SK-N-SH (cell line): ENCODE data around the gene LRRC3C. TPM values are rescaled to one million over a fixed set of nuclear protein-coding genes. Genes with fewer than 3 reads are reported as not detected.
A peak's percentile ranks its signal among the peaks of the same experiment; 100 is the strongest.

ENCODE experiments used
- CTCF ChIA-PET: fragments of 300-600, 350-600 bp; formaldehyde crosslinking; extraction: SDS; loops from one replicate; lab custom pipeline; 2021; lab: Yijun Ruan, JAX
- POLR2A ChIA-PET: fragments of 350-600 bp; sonication (Branson Sonifier 250); formaldehyde crosslinking; extraction: SDS; loops from one replicate; lab custom pipeline; 2020; ENCODE audit warnings: antibody characterized with exemption, inconsistent platforms; lab: Yijun Ruan, JAX
- DNase-seq: peaks from one replicate; pipeline ENCODE4 v3.0.0; 2012
- H2AFZ ChIP-seq: fragments of 200-600 bp; sonication (generic); 2 replicates; pipeline ENCODE4 v1.8.1; 2016; ENCODE audit warnings: antibody characterized with exemption, mild to moderate bottlenecking, low read depth
- H3F3A ChIP-seq: fragments of 200-600 bp; sonication (generic); replicated peaks from 2 replicates; pipeline ENCODE3; 2016; ENCODE audit warnings: antibody characterized with exemption, mild to moderate bottlenecking; ENCODE audit not compliant: insufficient read depth
- H3K27ac ChIP-seq, 2 experiments: fragments of 200-500 bp in 1 of 2; fragments of 200-600 bp in 1 of 2; sonication (Bioruptor generic) in 1 of 2; sonication (generic), shearing (Covaris generic) in 1 of 2; 2 replicates each; pipeline versions ENCODE4 v1.5.1 to v1.6.1; 2014 to 2016; ENCODE audit warnings: low read depth in 2 of 2, inconsistent platforms in 1 of 2, low read length in 1 of 2, mild to moderate bottlenecking in 1 of 2, mixed read lengths in 1 of 2
- H3K27me3 ChIP-seq: fragments of 200-600 bp; sonication (generic), shearing (Covaris generic); 2 replicates; pipeline ENCODE4 v1.6.1; 2016; ENCODE audit warnings: mixed run types; ENCODE audit not compliant: insufficient read depth
- H3K36me3 ChIP-seq, 2 experiments: fragments of 200-500 bp in 1 of 2; fragments of 200-600 bp in 1 of 2; sonication (Bioruptor generic) in 1 of 2; sonication (generic) in 1 of 2; replicated peaks in 1 of 2; 2 replicates each; pipeline versions ENCODE3 to v1.5.1; 2014 to 2016; ENCODE audit warnings: low read length in 1 of 2, mild to moderate bottlenecking in 1 of 2; ENCODE audit not compliant: insufficient read depth in 2 of 2, control insufficient read depth in 1 of 2
- H3K4me1 ChIP-seq, 2 experiments: fragments of 200-500 bp in 1 of 2; fragments of 200-600 bp in 1 of 2; sonication (Bioruptor generic) in 1 of 2; sonication (generic), shearing (Covaris generic) in 1 of 2; 2 replicates each; pipeline versions ENCODE4 v1.5.1 to v1.6.1; 2014 to 2016; ENCODE audit warnings: low read depth in 1 of 2, low read length in 1 of 2, mixed run types in 1 of 2; ENCODE audit not compliant: insufficient read depth in 2 of 2, control insufficient read depth in 1 of 2
- H3K4me2 ChIP-seq: fragments of 200-600 bp; sonication (generic), shearing (Covaris generic); 2 replicates; pipeline ENCODE4 v1.6.1; 2017; ENCODE audit warnings: mixed run types
- H3K4me3 ChIP-seq, 2 experiments: fragments of 200-500 bp in 1 of 2; fragments of 200-600 bp in 1 of 2; sonication (Bioruptor generic) in 1 of 2; sonication (generic), shearing (Covaris generic) in 1 of 2; 2 replicates each; pipeline versions ENCODE4 v1.5.1 to v1.8.1; 2014 to 2016; ENCODE audit warnings: low read depth in 2 of 2, inconsistent platforms in 1 of 2, low read length in 1 of 2, mild to moderate bottlenecking in 1 of 2, mixed read lengths in 1 of 2, moderate library complexity in 1 of 2
- H3K79me2 ChIP-seq: fragments of 200-600 bp; sonication (generic); 2 replicates; pipeline ENCODE4 v1.8.1; 2017; ENCODE audit warnings: mild to moderate bottlenecking; ENCODE audit not compliant: insufficient read depth
- H3K9ac ChIP-seq: fragments of 200-600 bp; sonication (generic); 2 replicates; pipeline ENCODE4 v1.6.1; 2017; ENCODE audit warnings: mixed run types
- H3K9me2 ChIP-seq: fragments of 200-600 bp; sonication (generic); 2 replicates; pipeline ENCODE4 v1.6.1; 2017; ENCODE audit warnings: mixed run types
- H3K9me3 ChIP-seq: fragments of 200-600 bp; sonication (generic); 2 replicates; pipeline ENCODE4 v1.6.1; 2017; ENCODE audit warnings: mixed run types, mild to moderate bottlenecking, moderate library complexity
- H4K20me1 ChIP-seq: fragments of 200-600 bp; sonication (generic); 2 replicates; pipeline ENCODE4 v1.6.1; 2017; ENCODE audit warnings: mild to moderate bottlenecking, mixed run types; ENCODE audit not compliant: insufficient read depth
- ELF1 ChIP-seq: IDR thresholded peaks from 2 replicates; pipeline ENCODE4 v1.4.0; 2012
- EP300 ChIP-seq, 2 experiments: IDR thresholded peaks; 2 replicates each; pipeline versions ENCODE4 v1.4.0 to v1.6.1; 2012; ENCODE audit warnings: borderline replicate concordance in 1 of 2, low read depth in 1 of 2, low read length in 1 of 2
- FOSL2 ChIP-seq: IDR thresholded peaks from 2 replicates; pipeline ENCODE4 v1.4.0; 2012; ENCODE audit warnings: low read depth, mild to moderate bottlenecking, moderate library complexity, borderline replicate concordance
- FOXJ3 ChIP-seq: sonication (generic); formaldehyde crosslinking; IDR thresholded peaks from 2 replicates; pipeline ENCODE4 v1.5.1; 2020; ENCODE audit warnings: mild to moderate bottlenecking, missing genetic modification reagents
- FOXM1 ChIP-seq: IDR thresholded peaks from 2 replicates; pipeline ENCODE4 v1.4.0; 2012; ENCODE audit warnings: low read depth, mild to moderate bottlenecking
- JUND ChIP-seq: IDR thresholded peaks from 2 replicates; pipeline ENCODE4 v1.4.0; 2012
- NFIC ChIP-seq: IDR thresholded peaks from 2 replicates; pipeline ENCODE4 v1.4.0; 2012; ENCODE audit warnings: borderline replicate concordance
- RXRA ChIP-seq: IDR thresholded peaks from 2 replicates; pipeline ENCODE4 v1.4.0; 2012; ENCODE audit warnings: low read depth, mild to moderate bottlenecking, borderline replicate concordance
- SMC3 ChIP-seq: IDR thresholded peaks from 2 replicates; pipeline ENCODE4 v1.6.1; 2012; ENCODE audit warnings: low read depth, low read length, improper control_type of control experiment
- WGBS: methylation state at CpG from one replicate; pipeline ENCODE4 v1.1.6; 2017; ENCODE audit warnings: low lambda C conversion rate; 5-methylcytosine and 5-hydroxymethylcytosine counted together
- polyA plus RNA-seq, 3 experiments: library from polyadenylated mRNA; depleted of rRNA; stranded (reverse); fragments of >200 nt; gene quantifications; 2 replicates each; pipeline ENCODE4 v1.2.3, GENCODE V29; 2012
- TF ChIP-seq, protein P1 (sequence below): IDR thresholded peaks from 2 replicates; pipeline ENCODE4 v1.6.1; 2012; ENCODE audit warnings: mild to moderate bottlenecking, low read depth, low read length, moderate library complexity
- TF ChIP-seq, protein P2 (sequence below): IDR thresholded peaks from 2 replicates; pipeline ENCODE4 v1.4.0; 2012; ENCODE audit warnings: low read depth, borderline replicate concordance
- TF ChIP-seq, protein P3 (sequence below): IDR thresholded peaks from 2 replicates; pipeline ENCODE4 v1.4.0; 2012; ENCODE audit warnings: low read depth, borderline replicate concordance

LRRC3C gene
- polyA plus RNA-seq, 1 of the 3 experiments (the other 2 are of a cell fraction): not detected

DNA sequence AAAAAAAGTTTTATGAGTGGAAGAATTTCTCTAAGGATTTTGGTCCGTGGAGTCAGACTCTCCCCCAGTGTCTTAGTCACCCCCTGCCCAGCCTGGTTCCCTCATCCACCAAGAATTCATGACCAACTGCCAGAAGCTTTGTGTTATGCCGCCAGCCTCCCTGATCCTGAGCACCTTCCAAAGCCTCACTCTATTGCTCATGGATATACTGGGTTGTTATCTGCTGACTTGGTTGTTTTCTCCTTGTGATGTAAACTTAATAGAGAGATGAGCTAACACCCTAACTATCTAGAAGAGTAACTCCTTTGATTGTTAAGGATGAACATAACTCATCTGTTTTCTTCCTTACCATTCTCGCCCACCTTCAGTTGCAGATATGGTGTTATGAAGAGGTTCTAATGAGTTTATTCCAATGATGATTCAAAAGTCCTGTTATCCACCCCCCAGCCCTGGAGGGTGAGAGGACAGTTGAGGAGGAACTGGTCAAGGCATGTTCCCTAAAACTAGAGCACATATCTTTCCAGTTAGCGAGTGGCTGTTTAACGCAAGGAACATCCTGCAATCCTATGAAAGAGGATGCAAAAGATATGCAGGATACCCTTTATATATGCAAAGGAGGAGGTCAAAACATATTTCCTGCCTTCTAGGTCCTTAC, 51.6 kb downstream of the LRRC3C start:
- no peak overlapping the region for H3K9ac ChIP-seq
- 58% methylated on average over 5 of the region's 5 CpGs for WGBS
- H3K4me3 ChIP-seq: no peak overlapping the region
- no peaks in the 10 kb centered on the region for H3K27me3 ChIP-seq
- H3K27ac ChIP-seq: peak overlapping the region in 1 of 2 experiments; percentile 35; a peak in 1 of 4 replicates
- no peaks in the 10 kb centered on the region for H3K9me2 ChIP-seq
- TF ChIP-seq SMC3: no peak
- TF ChIP-seq EP300 (IDR thresholded peaks at IDR 0.05; ENCODE audit: borderline replicate concordance in 1 of 2, low read depth in 1 of 2, low read length in 1 of 2): peak in 1 of 2 experiments; percentile 34; a peak in 1 of 4 replicates
- no peak for TF ChIP-seq FOXJ3 (CRISPR knock-in tag)
- no peak for TF ChIP-seq ELF1
- peak; percentile 32; the same call in 1 of the 2 replicates for TF ChIP-seq JUND
- TF ChIP-seq, protein P1, sequence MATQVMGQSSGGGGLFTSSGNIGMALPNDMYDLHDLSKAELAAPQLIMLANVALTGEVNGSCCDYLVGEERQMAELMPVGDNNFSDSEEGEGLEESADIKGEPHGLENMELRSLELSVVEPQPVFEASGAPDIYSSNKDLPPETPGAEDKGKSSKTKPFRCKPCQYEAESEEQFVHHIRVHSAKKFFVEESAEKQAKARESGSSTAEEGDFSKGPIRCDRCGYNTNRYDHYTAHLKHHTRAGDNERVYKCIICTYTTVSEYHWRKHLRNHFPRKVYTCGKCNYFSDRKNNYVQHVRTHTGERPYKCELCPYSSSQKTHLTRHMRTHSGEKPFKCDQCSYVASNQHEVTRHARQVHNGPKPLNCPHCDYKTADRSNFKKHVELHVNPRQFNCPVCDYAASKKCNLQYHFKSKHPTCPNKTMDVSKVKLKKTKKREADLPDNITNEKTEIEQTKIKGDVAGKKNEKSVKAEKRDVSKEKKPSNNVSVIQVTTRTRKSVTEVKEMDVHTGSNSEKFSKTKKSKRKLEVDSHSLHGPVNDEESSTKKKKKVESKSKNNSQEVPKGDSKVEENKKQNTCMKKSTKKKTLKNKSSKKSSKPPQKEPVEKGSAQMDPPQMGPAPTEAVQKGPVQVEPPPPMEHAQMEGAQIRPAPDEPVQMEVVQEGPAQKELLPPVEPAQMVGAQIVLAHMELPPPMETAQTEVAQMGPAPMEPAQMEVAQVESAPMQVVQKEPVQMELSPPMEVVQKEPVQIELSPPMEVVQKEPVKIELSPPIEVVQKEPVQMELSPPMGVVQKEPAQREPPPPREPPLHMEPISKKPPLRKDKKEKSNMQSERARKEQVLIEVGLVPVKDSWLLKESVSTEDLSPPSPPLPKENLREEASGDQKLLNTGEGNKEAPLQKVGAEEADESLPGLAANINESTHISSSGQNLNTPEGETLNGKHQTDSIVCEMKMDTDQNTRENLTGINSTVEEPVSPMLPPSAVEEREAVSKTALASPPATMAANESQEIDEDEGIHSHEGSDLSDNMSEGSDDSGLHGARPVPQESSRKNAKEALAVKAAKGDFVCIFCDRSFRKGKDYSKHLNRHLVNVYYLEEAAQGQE: no peak
- TF ChIP-seq NFIC: peak; percentile 58
- TF ChIP-seq RXRA: no peak
- TF ChIP-seq, protein P2, sequence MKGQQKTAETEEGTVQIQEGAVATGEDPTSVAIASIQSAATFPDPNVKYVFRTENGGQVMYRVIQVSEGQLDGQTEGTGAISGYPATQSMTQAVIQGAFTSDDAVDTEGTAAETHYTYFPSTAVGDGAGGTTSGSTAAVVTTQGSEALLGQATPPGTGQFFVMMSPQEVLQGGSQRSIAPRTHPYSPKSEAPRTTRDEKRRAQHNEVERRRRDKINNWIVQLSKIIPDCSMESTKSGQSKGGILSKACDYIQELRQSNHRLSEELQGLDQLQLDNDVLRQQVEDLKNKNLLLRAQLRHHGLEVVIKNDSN: no peak
- TF ChIP-seq, protein P3, sequence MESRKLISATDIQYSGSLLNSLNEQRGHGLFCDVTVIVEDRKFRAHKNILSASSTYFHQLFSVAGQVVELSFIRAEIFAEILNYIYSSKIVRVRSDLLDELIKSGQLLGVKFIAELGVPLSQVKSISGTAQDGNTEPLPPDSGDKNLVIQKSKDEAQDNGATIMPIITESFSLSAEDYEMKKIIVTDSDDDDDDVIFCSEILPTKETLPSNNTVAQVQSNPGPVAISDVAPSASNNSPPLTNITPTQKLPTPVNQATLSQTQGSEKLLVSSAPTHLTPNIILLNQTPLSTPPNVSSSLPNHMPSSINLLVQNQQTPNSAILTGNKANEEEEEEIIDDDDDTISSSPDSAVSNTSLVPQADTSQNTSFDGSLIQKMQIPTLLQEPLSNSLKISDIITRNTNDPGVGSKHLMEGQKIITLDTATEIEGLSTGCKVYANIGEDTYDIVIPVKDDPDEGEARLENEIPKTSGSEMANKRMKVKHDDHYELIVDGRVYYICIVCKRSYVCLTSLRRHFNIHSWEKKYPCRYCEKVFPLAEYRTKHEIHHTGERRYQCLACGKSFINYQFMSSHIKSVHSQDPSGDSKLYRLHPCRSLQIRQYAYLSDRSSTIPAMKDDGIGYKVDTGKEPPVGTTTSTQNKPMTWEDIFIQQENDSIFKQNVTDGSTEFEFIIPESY: no peak
- peak; percentile 70 for TF ChIP-seq FOSL2
- TF ChIP-seq FOXM1: no peak
- peak overlapping the region; percentile 96 for H2AFZ ChIP-seq
- no peaks in the 10 kb centered on the region for H3K9me3 ChIP-seq
- peak overlapping the region; percentile 79 for H3K4me2 ChIP-seq
- H4K20me1 ChIP-seq: peaks cover 22% of the 10 kb centered on the region
- peaks cover 14% of the 10 kb centered on the region for H3F3A ChIP-seq
- ChIA-PET CTCF (interaction anchor here (0.7 to 5.5 kb wide), 15 partner anchors 10 to 159 kb away, joined by 3 to 56 read pairs (median 6); partner anchors contain the start of gene NR1D1), POLR2A (interaction anchor here (1.4 to 1.9 kb wide), 2 partner anchors 18 to 21 kb away, joined by 7 to 13 read pairs; no protein-coding TSS in a partner anchor)
- peaks cover under 1 to 4% of the 10 kb centered on the region in 2 experiments for H3K36me3 ChIP-seq
- no peak for DNase-seq
- H3K4me1 ChIP-seq: peaks cover 8% of the 10 kb centered on the region in 2 experiments
- peaks cover 35% of the 10 kb centered on the region for H3K79me2 ChIP-seq
